ENCODE data around the gene KDM5B.

Gene KDM5B

GRCh38 chr1:202852163-202852904 lies 44.1 kb upstream of the KDM5B start:
- peak; percentile 27; the same call in 1 of the 2 replicates for TF ChIP-seq CTCF (conservative IDR thresholded peaks at IDR 0.05; ENCODE audit: low read depth, low read length)
- H3K79me2 ChIP-seq (ENCODE audit: insufficient read depth, low read depth): no peaks in the 10 kb centered on the region
- no peak overlapping the region for H3K27ac ChIP-seq
- no peak overlapping the region for H3K4me3 ChIP-seq (IDR thresholded peaks at IDR 0.05; ENCODE audit: insufficient read depth, low read depth, low read length)
- H3K9ac ChIP-seq: no peak overlapping the region
- H3K4me2 ChIP-seq: no peak overlapping the region
- no peak overlapping the region for H2AFZ ChIP-seq (ENCODE audit: low read depth)
- H3K4me1 ChIP-seq (ENCODE audit: low read depth, poor library complexity, severe bottlenecking): no peaks in the 10 kb centered on the region
- no peaks in the 10 kb centered on the region for H3K36me3 ChIP-seq (ENCODE audit: insufficient read depth)
- H4K20me1 ChIP-seq (ENCODE audit: insufficient read depth): no peaks in the 10 kb centered on the region
- H3K27me3 ChIP-seq (ENCODE audit: insufficient read depth, low read depth): no peaks in the 10 kb centered on the region

GRCh38 chr1:202850593-202851362 lies 42.6 kb upstream of the KDM5B start:
- Histone ChIP-seq H3K4me1 (ENCODE audit: low read depth, poor library complexity, severe bottlenecking) (no peaks in the 10 kb centered on the region), H3K27me3 (ENCODE audit: insufficient read depth, low read depth) (no peaks in the 10 kb centered on the region), H3K27ac (no peak overlapping the region), H3K36me3 (ENCODE audit: insufficient read depth) (no peaks in the 10 kb centered on the region), H3K4me2 (no peak overlapping the region), H3K79me2 (ENCODE audit: insufficient read depth, low read depth) (no peaks in the 10 kb centered on the region), H3K9ac (no peak overlapping the region), H2AFZ (ENCODE audit: low read depth) (no peak overlapping the region), H3K4me3 (IDR thresholded peaks at IDR 0.05; ENCODE audit: insufficient read depth, low read depth, low read length) (no peak overlapping the region), H4K20me1 (ENCODE audit: insufficient read depth) (no peaks in the 10 kb centered on the region)
- no peak for TF ChIP-seq CTCF (conservative IDR thresholded peaks at IDR 0.05; ENCODE audit: low read depth, low read length)

- H3K27ac ChIP-seq: no peak overlapping the region
These were observed 39.9 kb upstream of the KDM5B start for GRCh38 chr1:202848191-202848542.

GRCh38 chr1:202844935-202845334 lies 36.7 kb upstream of the KDM5B start:
- no peak overlapping the region for H3K4me2 ChIP-seq
- no peaks in the 10 kb centered on the region for H3K4me1 ChIP-seq (ENCODE audit: low read depth, poor library complexity, severe bottlenecking)
- H2AFZ ChIP-seq (ENCODE audit: low read depth): no peak overlapping the region
- no peaks in the 10 kb centered on the region for H3K27me3 ChIP-seq (ENCODE audit: insufficient read depth, low read depth)
- no peaks in the 10 kb centered on the region for H3K79me2 ChIP-seq (ENCODE audit: insufficient read depth, low read depth)
- no peak overlapping the region for H3K4me3 ChIP-seq (IDR thresholded peaks at IDR 0.05; ENCODE audit: insufficient read depth, low read depth, low read length)
- no peak overlapping the region for H3K9ac ChIP-seq
- H3K36me3 ChIP-seq (ENCODE audit: insufficient read depth): no peaks in the 10 kb centered on the region
- H4K20me1 ChIP-seq (ENCODE audit: insufficient read depth): no peaks in the 10 kb centered on the region
- H3K27ac ChIP-seq: no peak overlapping the region
- no peak for TF ChIP-seq CTCF (conservative IDR thresholded peaks at IDR 0.05; ENCODE audit: low read depth, low read length)

More at GRCh38 chr1:202848191-202848542, 39.9 kb upstream of the KDM5B start:
- no peak overlapping the region for H3K9ac ChIP-seq
- H3K4me1 ChIP-seq (ENCODE audit: low read depth, poor library complexity, severe bottlenecking): no peaks in the 10 kb centered on the region
- H3K79me2 ChIP-seq (ENCODE audit: insufficient read depth, low read depth): no peaks in the 10 kb centered on the region
- H3K4me2 ChIP-seq: no peak overlapping the region
- no peak overlapping the region for H3K4me3 ChIP-seq (IDR thresholded peaks at IDR 0.05; ENCODE audit: insufficient read depth, low read depth, low read length)
- no peak overlapping the region for H2AFZ ChIP-seq (ENCODE audit: low read depth)
- H3K27me3 ChIP-seq (ENCODE audit: insufficient read depth, low read depth): no peaks in the 10 kb centered on the region
- no peaks in the 10 kb centered on the region for H4K20me1 ChIP-seq (ENCODE audit: insufficient read depth)
- TF ChIP-seq CTCF (conservative IDR thresholded peaks at IDR 0.05; ENCODE audit: low read depth, low read length): no peak
- H3K36me3 ChIP-seq (ENCODE audit: insufficient read depth): no peaks in the 10 kb centered on the region

Measured in KMS-11 (cell line).